Uterus (tissue), 4 donors: ENCODE data around the gene ANO7. TPM values are rescaled to one million over a fixed set of nuclear protein-coding genes. Genes with fewer than 3 reads are reported as not detected.

ENCODE experiments used
- DNase-seq, 2 donors: peaks; one replicate each; pipeline ENCODE4 v3.0.0-alpha.2; 2019 to 2020
- H3K27ac ChIP-seq, 2 donors: fragments of 200-600 bp; sonication (generic); 1 replicate in 1 of 2; 2 replicates in 1 of 2; pipeline ENCODE4 v1.5.1; 2016 to 2018
- H3K27me3 ChIP-seq, 2 donors: fragments of 200-600 bp; sonication (generic); one replicate each; pipeline ENCODE4 v1.5.1; 2018 to 2019; ENCODE audit warnings: control low read depth in 1 of 2
- H3K36me3 ChIP-seq, 2 donors: fragments of 200-600 bp; sonication (generic); one replicate each; pipeline ENCODE4 v1.5.1; 2019; ENCODE audit warnings: control low read depth in 1 of 2
- H3K4me1 ChIP-seq, 2 donors: fragments of 200-600 bp; sonication (generic); one replicate each; pipeline ENCODE4 v1.5.1; 2018 to 2019; ENCODE audit warnings: control low read depth in 1 of 2
- H3K4me3 ChIP-seq, 2 donors: fragments of 200-600 bp; sonication (generic); 1 replicate in 1 of 2; 2 replicates in 1 of 2; pipeline ENCODE4 v1.5.1; 2018 to 2019; ENCODE audit warnings: mild to moderate bottlenecking in 1 of 2
- H3K9me3 ChIP-seq, 2 donors: fragments of 200-600 bp; sonication (generic); one replicate each; pipeline ENCODE4 v1.5.1; 2019; ENCODE audit warnings: control low read depth in 1 of 2
- CTCF ChIP-seq, 4 experiments: fragments of 200-600 bp in 2 of 4; fragments of 450-650 bp in 2 of 4; sonication (generic) in 2 of 4; IDR thresholded peaks; one replicate each; pipeline ENCODE4 v1.5.1; 2016 to 2019; ENCODE audit warnings: antibody characterized with exemption in 4 of 4, mild to moderate bottlenecking in 2 of 4, moderate library complexity in 1 of 4
- POLR2A ChIP-seq, 2 donors: fragments of 450-650 bp; IDR thresholded peaks; one replicate each; pipeline ENCODE4 v1.6.1; 2016; ENCODE audit warnings: antibody characterized with exemption in 2 of 2, mild to moderate bottlenecking in 1 of 2, moderate library complexity in 1 of 2
- intact Hi-C: fragments of 100-400 bp; cut with DNase I; formaldehyde crosslinking; loops from one replicate; pipeline ENCODE4 v1.15.1; 2023; ENCODE audit warnings: low total_unique reads
- total RNA-seq, 4 donors: library from RNA; depleted of rRNA in 3 of 4; stranded (reverse); fragments of >200 nt in 3 of 4; gene quantifications; one replicate each; pipeline versions ENCODE4 v1.1.0 to v1.2.4, GENCODE V29; 2014 to 2023
- donor health status: DM: yes; HTN: yes; CAD: no.

ANO7 gene
- total RNA-seq, 4 donors from 2014 or later, result under 0.01 to 3.8 (median 0.21) TPM; not detected in 1

- H3K9me3 ChIP-seq, result no peaks in the 10 kb centered on the region
- no peak for DNase-seq
- H3K27me3 ChIP-seq, result no peaks in the 10 kb centered on the region
- H3K27ac ChIP-seq, result no peak overlapping the region
- H3K4me3 ChIP-seq, result no peak overlapping the region
- intact Hi-C loops, result no loop called here
- TF ChIP-seq CTCF (IDR thresholded peaks at IDR 0.05), result no peak
- no peak for TF ChIP-seq POLR2A (IDR thresholded peaks at IDR 0.05)
- H3K36me3 ChIP-seq, result no peaks in the 10 kb centered on the region
- H3K4me1 ChIP-seq, result no peaks in the 10 kb centered on the region
Measured at GRCh38 chr2:241189856-241190201, 1.4 kb downstream of the ANO7 start.

- Histone ChIP-seq H3K4me3 (no peak overlapping the region), H3K27me3 (no peaks in the 10 kb centered on the region), H3K9me3 (no peaks in the 10 kb centered on the region), H3K27ac (no peak overlapping the region), H3K4me1 (no peaks in the 10 kb centered on the region), H3K36me3 (no peaks in the 10 kb centered on the region)
- intact Hi-C loops, result no loop called here
- TF ChIP-seq POLR2A (IDR thresholded peaks at IDR 0.05) (no peak), CTCF (IDR thresholded peaks at IDR 0.05) (no peak)
- no peak for DNase-seq
Measured at GRCh38 chr2:241190291-241190981, 2.0 kb downstream of the ANO7 start.

GRCh38 chr2:241191081-241191480 is 2.6 kb downstream of the ANO7 start:
- Histone ChIP-seq H3K27me3 (no peaks in the 10 kb centered on the region), H3K36me3 (no peaks in the 10 kb centered on the region), H3K27ac (no peak overlapping the region), H3K4me3 (no peak overlapping the region), H3K9me3 (no peaks in the 10 kb centered on the region), H3K4me1 (no peaks in the 10 kb centered on the region)
- no peak for TF ChIP-seq CTCF (IDR thresholded peaks at IDR 0.05)
- no peak for TF ChIP-seq POLR2A (IDR thresholded peaks at IDR 0.05)
- intact Hi-C loops, result no loop called here
- no peak for DNase-seq

GRCh38 chr2:241193271-241193670 is 4.8 kb downstream of the ANO7 start:
- Histone ChIP-seq H3K27ac (no peak overlapping the region), H3K36me3 (no peaks in the 10 kb centered on the region), H3K9me3 (no peaks in the 10 kb centered on the region), H3K4me3 (no peak overlapping the region), H3K4me1 (no peaks in the 10 kb centered on the region), H3K27me3 (no peaks in the 10 kb centered on the region)
- DNase-seq, result no peak
- TF ChIP-seq POLR2A (IDR thresholded peaks at IDR 0.05) (no peak), CTCF (IDR thresholded peaks at IDR 0.05) (no peak)
- intact Hi-C loops, result no loop called here

GRCh38 chr2:241194811-241195210 is 6.3 kb downstream of the ANO7 start:
- no peak for DNase-seq
- Histone ChIP-seq H3K9me3 (no peaks in the 10 kb centered on the region), H3K27ac (no peak overlapping the region), H3K4me1 (no peaks in the 10 kb centered on the region), H3K4me3 (no peak overlapping the region), H3K36me3 (no peaks in the 10 kb centered on the region), H3K27me3 (no peaks in the 10 kb centered on the region)
- no peak for TF ChIP-seq CTCF (IDR thresholded peaks at IDR 0.05)
- no peak for TF ChIP-seq POLR2A (IDR thresholded peaks at IDR 0.05)
- intact Hi-C loops, result no loop called here
